Loucy (cell line): Measurements from ENCODE around the gene RAD54L.

Source experiments
- EZH2phosphoT487 ChIP-seq: fragments of 200-600 bp; IDR thresholded peaks from 2 replicates; pipeline ENCODE4 v1.6.1; 2018; ENCODE audit warnings: antibody characterized with exemption, mild to moderate bottlenecking, moderate library complexity, borderline replicate concordance
- TF ChIP-seq, protein P1 (sequence below): fragments of 200-600 bp; sonication (generic); conservative IDR thresholded peaks from 2 replicates; pipeline ENCODE4 v1.5.1; 2014; ENCODE audit warnings: mild to moderate bottlenecking, antibody characterized with exemption, low read length

DNA sequence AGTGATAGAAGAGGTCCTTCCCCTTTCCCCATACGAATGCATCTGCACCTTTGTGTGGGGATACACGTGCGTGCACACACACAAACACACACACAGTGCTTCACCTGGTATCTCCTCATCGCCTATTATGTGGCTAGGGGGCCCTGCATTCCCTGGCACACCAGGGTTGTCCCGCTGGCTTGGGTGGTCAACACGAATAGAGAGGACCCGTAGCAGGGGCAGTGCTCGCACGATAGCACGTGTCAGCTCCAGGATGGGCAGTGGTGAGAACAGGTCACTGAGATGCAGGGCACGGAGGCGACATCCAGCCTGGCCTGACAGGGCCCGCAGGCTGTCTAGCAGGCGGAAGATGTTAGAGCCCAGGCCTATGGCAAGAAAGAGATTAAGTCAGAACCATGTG is 33.5 kb downstream of the RAD54L start:
- TF ChIP-seq, protein P1, sequence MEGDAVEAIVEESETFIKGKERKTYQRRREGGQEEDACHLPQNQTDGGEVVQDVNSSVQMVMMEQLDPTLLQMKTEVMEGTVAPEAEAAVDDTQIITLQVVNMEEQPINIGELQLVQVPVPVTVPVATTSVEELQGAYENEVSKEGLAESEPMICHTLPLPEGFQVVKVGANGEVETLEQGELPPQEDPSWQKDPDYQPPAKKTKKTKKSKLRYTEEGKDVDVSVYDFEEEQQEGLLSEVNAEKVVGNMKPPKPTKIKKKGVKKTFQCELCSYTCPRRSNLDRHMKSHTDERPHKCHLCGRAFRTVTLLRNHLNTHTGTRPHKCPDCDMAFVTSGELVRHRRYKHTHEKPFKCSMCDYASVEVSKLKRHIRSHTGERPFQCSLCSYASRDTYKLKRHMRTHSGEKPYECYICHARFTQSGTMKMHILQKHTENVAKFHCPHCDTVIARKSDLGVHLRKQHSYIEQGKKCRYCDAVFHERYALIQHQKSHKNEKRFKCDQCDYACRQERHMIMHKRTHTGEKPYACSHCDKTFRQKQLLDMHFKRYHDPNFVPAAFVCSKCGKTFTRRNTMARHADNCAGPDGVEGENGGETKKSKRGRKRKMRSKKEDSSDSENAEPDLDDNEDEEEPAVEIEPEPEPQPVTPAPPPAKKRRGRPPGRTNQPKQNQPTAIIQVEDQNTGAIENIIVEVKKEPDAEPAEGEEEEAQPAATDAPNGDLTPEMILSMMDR, result no peak
- no peak for TF ChIP-seq EZH2phosphoT487
